Vagina (tissue), 2 donors: ENCODE results near the gene PDK2.

ENCODE experiments used
- POLR2A ChIP-seq, 2 donors: fragments of 450-650 bp; IDR thresholded peaks; one replicate each; pipeline ENCODE4 v1.6.1; 2017; ENCODE audit warnings: antibody characterized with exemption in 2 of 2, mild to moderate bottlenecking in 2 of 2, moderate library complexity in 2 of 2
- POLR2AphosphoS5 ChIP-seq, 2 donors: sonication (generic); formaldehyde crosslinking; IDR thresholded peaks; one replicate each; pipeline ENCODE4 v1.9.0; 2017; ENCODE audit warnings: antibody characterized with exemption in 2 of 2, mild to moderate bottlenecking in 2 of 2, low read depth in 1 of 2; ENCODE audit not compliant: insufficient read depth in 1 of 2
- TF ChIP-seq, protein P1 (sequence below), 3 experiments: fragments of 450-650 bp in 2 of 3; fragments of 200-600 bp in 1 of 3; sonication (generic) in 1 of 3; IDR thresholded peaks; one replicate each; pipeline ENCODE4 v1.5.1; 2017 to 2019; ENCODE audit warnings: antibody characterized with exemption in 3 of 3, mild to moderate bottlenecking in 2 of 3, moderate library complexity in 2 of 3

DNA sequence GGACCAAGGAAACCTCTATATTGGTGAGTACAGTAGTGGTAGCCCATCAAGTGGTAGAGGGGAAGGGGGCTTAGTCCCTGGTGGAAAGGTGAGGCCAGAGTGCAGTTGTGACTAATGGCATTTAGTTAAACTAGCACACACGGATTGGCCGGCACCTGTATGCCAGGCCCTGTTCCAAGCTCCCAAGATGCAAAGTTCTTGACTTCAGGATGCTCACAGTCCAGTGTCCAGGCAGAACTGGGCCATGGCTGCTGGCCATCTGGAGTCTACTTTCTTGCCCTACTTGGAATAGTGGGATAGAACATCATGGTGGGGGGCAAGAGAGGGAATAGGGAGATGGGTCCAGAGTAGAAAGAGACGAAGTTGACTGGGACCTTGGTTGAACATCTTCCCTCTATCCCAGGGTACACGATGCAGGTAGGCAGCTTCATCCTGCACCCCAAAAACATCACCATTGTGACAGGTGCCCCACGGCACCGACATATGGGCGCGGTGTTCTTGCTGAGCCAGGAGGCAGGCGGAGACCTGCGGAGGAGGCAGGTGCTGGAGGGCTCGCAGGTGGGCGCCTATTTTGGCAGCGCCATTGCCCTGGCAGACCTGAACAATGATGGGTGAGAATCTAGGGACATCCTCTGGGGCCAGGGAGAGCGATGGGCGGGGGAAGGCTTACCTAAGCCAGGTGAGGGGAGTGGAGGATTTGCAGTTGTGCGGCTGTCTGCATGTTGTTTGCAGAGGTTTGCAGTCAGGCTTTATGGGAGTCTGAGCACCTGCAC lies 24.1 kb upstream of the PDK2 start:
- TF ChIP-seq, protein P1, sequence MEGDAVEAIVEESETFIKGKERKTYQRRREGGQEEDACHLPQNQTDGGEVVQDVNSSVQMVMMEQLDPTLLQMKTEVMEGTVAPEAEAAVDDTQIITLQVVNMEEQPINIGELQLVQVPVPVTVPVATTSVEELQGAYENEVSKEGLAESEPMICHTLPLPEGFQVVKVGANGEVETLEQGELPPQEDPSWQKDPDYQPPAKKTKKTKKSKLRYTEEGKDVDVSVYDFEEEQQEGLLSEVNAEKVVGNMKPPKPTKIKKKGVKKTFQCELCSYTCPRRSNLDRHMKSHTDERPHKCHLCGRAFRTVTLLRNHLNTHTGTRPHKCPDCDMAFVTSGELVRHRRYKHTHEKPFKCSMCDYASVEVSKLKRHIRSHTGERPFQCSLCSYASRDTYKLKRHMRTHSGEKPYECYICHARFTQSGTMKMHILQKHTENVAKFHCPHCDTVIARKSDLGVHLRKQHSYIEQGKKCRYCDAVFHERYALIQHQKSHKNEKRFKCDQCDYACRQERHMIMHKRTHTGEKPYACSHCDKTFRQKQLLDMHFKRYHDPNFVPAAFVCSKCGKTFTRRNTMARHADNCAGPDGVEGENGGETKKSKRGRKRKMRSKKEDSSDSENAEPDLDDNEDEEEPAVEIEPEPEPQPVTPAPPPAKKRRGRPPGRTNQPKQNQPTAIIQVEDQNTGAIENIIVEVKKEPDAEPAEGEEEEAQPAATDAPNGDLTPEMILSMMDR (IDR thresholded peaks at IDR 0.05) = no peak
- no peak for TF ChIP-seq POLR2A (IDR thresholded peaks at IDR 0.05)
- no peak for TF ChIP-seq POLR2AphosphoS5 (IDR thresholded peaks at IDR 0.05; ENCODE audit: insufficient read depth in 1 of 2, low read depth in 1 of 2)
